HG03064 (cell line): Measurements from ENCODE around the gene HLA-B.
"Not testable (repeated sequence)": the region's sequence is repeated elsewhere in the genome, so short reads cannot be mapped to it uniquely, and the experiment has no call there.

Source experiments
- ATAC-seq: cut with Tn5 transposase; IDR thresholded peaks from one replicate; pipeline ENCODE4 v1.9.1; 2021; ENCODE audit warnings: low read depth; ENCODE audit not compliant: unreplicated experiment

HLA-B gene

GRCh38 chr6:31356946-31357466, at the start of gene HLA-B:
Gene HLA-B, minus strand, starts transcription at chr6:31357179. Its CDS starts 21 bp downstream, at chr6:31357158.
- peak; percentile 71 for ATAC-seq

DNA sequence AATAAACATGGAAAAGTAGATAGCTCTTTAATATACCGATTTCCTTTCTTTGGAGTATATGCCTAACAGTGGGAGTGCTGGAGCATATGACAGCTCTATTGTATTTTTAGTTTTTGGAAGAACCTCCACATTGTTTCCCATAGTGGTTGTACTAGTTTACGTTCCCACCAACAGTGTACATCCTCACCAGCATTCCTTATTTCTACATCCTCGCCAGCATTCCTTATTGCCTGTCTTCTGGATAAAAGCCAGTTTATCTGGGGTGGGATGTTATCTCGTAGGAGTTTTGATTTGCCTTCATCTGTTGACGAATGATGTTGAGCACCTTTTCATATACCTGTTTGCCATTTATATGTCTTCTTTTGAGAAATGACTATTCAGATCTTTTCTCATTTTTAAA, 49.0 kb upstream of the HLA-B start:
- ATAC-seq: no peak

DNA sequence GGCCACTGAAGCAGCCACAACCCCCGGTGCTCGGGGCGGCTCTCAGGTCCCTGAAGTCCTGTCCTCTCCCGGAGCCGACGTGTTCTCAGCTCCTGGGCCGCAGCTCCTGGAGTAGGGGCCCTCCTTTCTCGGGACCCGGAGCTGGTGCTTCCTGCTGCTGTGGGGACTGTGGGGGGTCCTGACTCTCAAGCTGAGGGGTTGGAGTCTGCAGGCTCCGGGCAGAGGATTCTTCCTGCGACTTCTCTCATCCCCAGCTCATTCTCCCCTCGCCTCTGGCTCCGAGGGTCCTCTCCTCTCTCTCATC, 47.0 kb upstream of the HLA-B start:
- ATAC-seq: not testable (repeated sequence)

- no peak for ATAC-seq
Measured at GRCh38 chr6:31403283-31404060, 46.5 kb upstream of the HLA-B start, which contains the start of gene MICA. Gene MICA, plus strand, starts transcription at chr6:31403595. Its CDS starts 38 bp downstream, at chr6:31403633.

DNA sequence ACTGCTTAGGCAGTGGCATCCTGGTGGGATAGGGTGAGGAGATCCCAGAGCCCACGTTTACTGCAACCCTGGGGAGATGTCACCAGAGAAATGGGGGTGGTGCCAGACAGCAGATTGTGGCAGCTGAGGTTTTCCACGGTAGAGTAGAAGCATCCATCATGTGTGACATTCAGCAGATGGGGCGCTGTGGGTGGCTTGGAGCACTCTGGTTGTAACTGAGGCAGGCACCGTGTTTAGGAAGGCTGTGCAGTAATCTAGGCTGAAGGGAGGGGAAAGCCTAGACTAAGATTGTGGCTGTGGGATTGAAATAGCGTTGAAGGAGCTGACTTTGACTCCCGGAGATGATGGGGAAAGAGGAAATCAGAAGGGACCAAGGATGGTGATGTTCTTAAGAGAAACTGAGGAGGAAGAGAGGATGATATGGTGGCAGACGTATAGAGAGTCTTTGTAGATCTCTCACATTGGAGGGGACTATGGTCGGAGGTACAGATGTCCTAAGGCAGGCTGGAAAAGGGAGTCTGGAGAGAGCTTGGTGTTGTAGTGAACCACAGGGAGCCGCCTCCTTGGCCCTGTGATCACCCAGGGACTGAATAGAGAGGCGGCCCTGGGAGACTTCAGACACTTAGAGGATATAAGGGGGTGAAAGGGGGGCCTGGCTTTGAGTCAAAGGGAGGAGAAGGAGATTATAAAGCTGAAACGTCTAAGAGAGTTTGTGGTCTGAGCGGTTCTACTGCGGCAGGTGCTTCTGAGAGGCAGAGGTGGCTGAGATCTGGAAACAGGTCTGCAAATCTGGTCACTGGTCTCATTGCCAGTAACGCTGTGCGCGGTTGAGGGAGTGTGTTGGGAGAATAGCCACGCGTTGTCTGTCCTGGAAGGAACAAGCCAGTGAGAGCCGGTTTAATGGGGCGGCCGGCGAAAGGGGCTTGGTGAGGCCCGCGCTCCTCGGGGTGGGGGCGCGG, 45.6 kb upstream of the HLA-B start:
- ATAC-seq: no peak

GRCh38 chr6:31401403-31401802, 44.4 kb upstream of the HLA-B start:
- no peak for ATAC-seq

- ATAC-seq: peak; percentile 34
Measured at GRCh38 chr6:31400467-31401289, 43.7 kb upstream of the HLA-B start.

GRCh38 chr6:31399589-31400466, 42.8 kb upstream of the HLA-B start:
- ATAC-seq: no peak

DNA sequence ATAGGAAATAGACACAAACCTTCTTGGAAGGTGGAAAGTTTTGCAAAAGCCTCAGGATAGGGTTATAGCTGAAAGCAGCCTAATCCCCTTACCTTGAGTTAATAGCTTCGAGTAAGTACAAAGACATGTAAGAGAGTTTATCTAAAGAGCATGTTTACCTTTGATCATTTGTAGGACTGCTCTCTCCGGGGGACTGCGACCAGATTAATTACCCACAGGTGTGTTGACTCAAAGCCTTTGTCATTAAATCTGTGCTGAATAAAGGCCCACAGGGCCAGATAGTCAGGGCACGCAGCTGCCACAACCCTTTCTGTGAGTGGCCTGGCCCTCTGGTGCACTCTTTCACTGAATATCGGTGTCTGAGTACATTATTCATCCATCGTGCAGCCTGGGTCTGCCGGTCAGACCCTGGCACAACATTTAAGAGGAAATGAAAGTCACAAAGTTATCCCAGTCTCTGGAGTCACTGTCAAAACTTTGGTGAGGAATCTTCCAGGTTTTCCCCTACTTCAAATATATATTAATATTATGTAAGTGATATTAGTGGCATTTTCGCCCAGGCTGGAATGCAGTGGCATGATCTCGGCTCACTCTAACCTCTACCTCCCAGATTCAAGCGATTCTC, 41.0 kb upstream of the HLA-B start:
- ATAC-seq: no peak

DNA sequence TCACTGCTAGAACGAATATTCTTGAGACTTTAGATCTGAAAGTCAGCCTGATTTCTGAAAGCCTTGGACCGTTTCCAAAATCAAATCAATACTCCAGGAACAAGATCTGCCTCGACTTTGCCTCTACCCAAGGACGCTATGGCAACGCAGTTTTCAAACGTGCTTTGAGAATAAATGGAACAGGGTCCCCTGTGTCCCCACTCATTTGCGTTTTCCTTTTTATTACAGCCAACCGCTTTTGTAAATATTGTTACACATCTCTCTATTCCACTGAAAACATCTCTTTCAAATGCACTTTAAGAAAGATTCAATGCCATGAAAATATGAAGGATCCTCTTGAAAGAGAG, 40.1 kb upstream of the HLA-B start:
- ATAC-seq: not testable (repeated sequence)

DNA sequence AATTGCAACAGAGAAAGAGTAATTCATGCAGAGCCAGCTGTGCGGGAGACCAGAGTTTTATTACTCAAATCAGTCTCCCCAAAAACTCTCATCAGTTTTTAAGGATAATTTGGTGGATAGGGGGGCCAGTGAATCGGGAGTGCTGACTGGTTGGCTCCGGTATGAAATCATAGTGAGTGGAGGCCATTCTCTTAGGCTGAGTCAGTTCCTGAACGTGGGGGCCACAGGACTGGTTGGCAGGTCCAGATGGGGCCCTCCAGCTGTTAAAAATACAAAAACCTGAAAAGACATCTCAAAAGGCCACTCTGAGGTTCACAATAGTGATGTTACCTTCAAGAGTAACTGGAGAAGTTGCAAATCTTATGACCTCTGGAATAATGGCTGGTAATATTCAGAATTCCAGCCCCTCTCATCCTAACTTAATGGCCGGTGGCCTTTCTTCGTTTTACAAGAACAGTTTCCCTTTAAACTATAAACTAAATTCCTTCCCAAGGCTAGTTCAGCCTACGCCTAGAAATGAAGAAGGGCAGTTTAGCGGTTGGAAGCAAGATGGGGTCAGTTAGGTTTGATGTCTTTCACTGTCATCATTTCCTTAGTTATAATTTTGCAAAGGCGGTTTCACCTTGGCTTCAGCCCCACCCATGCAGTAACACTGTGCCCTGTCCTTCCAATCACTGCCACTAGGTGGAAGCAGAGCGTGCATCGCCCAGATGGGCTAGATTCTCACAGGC, 39.6 kb upstream of the HLA-B start:
- no peak for ATAC-seq

- no peak for ATAC-seq
Measured at GRCh38 chr6:31395832-31396231, 38.9 kb upstream of the HLA-B start.

GRCh38 chr6:31394381-31394780, 37.4 kb upstream of the HLA-B start:
- ATAC-seq: no peak

DNA sequence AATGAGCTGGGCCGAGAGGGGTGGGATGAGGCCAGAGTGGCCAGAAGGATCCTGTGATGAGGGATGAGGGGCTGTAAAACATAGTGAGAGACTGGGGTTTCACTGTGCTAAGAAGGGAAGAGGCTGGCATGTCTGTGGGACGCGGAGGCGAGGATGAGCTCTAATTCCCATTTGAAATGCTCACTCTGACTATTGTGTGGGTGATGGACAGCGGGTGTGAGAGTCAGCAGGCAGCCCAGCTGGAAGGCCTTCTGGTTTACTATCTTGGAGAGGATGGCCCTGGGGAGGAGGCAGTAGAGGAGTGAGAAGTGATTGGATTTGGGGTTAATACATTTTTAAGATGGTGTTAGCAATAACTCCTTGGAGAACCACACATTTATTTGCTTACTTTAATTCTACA, 37.0 kb upstream of the HLA-B start:
- ATAC-seq: no peak

DNA sequence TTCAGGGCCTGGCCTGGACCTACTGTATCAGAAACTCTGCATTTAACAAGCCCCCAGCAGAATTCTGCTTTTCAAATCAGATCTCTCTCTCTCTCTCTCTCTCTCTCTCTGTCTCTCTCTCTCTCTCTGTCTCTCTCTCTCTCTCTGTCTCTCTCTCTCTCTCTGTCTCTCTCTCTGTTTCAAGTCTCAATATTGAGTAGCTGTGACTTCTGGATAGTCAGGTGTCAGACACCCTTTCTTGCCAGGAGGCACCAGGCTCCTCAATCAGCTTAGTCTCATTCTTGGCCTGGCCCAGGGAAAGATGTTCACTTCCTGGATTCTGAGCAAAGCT, 32.8 kb upstream of the HLA-B start:
- ATAC-seq: not testable (repeated sequence)

DNA sequence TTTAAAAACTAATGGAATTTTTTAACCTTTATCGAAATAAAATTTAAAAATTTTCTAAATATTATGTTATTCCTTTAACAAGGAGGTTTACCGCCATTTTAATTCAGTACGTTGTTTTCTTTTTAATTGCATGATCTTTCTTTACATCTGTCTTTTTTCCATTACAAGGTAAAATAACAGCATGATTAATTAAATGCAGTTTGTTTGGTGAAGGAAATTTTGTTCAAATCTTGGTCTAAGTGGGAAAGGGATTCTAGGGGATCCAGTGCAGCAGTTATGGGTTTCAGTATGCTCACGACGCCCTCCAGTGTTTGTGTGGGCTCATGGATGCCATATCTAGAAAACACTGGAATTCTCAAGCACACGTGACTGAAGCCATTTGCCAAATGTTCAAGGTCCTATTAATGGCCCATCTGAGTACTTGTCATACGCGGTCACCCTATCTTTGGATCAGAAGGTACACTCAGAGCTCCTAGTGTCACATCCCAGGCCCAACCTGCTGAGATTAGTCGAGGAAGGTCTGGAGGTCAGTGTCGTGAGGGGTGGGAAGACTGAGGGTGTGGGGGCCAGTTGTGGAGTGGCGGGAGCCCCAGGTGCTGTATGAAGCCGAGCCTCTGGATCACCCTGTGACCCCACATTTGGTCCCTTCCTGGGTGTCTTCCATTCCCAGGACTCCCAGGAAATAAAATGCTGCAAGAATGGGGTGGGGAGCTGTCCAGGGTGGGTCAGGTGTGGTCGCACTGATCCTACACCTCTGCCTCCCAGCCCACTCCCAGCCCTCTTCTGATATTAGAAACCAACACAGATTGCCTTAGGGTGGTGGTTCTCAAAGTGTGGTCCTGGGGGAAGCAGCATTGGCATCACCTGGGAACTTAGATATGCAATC, 32.2 kb upstream of the HLA-B start:
- not testable (repeated sequence) for ATAC-seq

GRCh38 chr6:31386977-31387376, 30.0 kb upstream of the HLA-B start:
- ATAC-seq: no peak

DNA sequence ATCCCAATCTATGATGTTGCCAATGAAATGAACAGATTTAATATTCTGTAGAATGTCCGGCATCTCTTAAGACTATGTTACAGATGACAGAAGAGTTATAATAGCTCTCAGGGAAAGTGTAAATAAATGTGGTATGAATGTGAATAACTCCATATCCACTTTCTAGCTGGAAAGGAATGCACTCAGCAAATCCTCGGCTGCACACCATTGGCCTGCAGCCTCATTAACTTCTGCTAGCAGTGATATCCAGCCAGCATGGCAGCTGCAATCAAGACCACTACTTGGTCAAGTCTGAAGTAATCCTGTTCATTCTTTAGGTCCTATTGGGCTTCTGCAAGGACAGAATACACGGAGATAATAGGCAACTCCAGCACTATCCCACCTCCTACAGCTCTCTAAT, 29.1 kb upstream of the HLA-B start:
- no peak for ATAC-seq
